ENCODE data around the gene TANC1. TPM values are rescaled to one million over a fixed set of nuclear protein-coding genes. Genes with fewer than 3 reads are reported as not detected.

TANC1 gene
- total and polyA plus RNA-seq, 2 experiments from 2014 or later, result 2.8 to 9.5 TPM

DNA sequence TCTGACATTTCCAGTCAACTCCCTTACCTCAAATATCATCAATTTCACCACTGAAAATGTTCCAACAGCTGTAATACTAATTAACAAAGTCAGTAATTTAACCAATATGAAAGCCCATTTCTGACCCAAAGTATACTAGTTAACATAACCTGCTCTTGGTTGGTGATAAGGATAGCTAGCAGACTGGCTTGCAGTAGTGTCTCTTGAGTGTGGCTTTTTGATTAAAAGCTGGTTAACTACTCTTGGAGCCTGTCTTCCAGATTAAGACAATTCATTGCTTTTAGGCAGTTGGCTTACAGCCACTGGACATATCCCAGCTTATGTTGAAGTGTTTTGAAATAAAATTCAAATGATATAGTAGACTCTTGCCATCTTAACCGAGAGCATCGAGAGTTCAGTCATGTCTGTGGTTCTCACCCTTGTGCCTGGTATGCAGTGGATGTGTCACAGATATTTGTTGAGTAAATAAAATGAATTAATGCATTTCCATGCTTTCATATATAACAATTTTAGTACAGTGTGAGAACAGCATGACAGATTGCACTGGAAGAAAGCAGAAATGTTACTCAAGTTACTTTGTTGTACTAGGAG, 158.1 kb downstream of the TANC1 start:
- Histone ChIP-seq H4K20me1 (replicated peaks; ENCODE audit: insufficient read depth) (no peaks in the 10 kb centered on the region), H2AFZ (no peak overlapping the region), H3K36me3 (ENCODE audit: insufficient read depth) (no peaks in the 10 kb centered on the region), H3K27me3 (ENCODE audit: insufficient read depth) (no peaks in the 10 kb centered on the region), H3K4me3 (no peak overlapping the region), H3K4me2 (no peak overlapping the region), H3K9me2 (ENCODE audit: insufficient read depth) (no peaks in the 10 kb centered on the region), H3K79me2 (replicated peaks; ENCODE audit: insufficient read depth) (no peaks in the 10 kb centered on the region), H3K4me1 (ENCODE audit: insufficient read depth) (peaks cover 1% of the 10 kb centered on the region; the same call in 1 of the 2 replicates), H3F3A (replicated peaks; ENCODE audit: low read depth) (no peaks in the 10 kb centered on the region), H3K27ac (ENCODE audit: low read depth) (no peak overlapping the region)
- H3K4me1 Mint-ChIP-seq, result peaks cover 21% of the 10 kb centered on the region
- DNase-seq (ENCODE audit: low spot score) (no peak), ATAC-seq (no peak)
- TF ChIP-seq JUNB (IDR thresholded peaks at IDR 0.05; ENCODE audit: unreplicated experiment) (no peak), POLR2AphosphoS5 (IDR thresholded peaks at IDR 0.05; ENCODE audit: low read depth) (no peak), ZNF331 (CRISPR knock-in tag; IDR thresholded peaks at IDR 0.05; ENCODE audit: low read depth) (no peak), REST (IDR thresholded peaks at IDR 0.05; ENCODE audit: unreplicated experiment) (no peak), ZNF114 (CRISPR knock-in tag; IDR thresholded peaks at IDR 0.05) (no peak), EZH2 (IDR thresholded peaks at IDR 0.05; ENCODE audit: low read depth, unreplicated experiment) (no peak), CREB1 (CRISPR knock-in tag; IDR thresholded peaks at IDR 0.05; ENCODE audit: low read depth) (no peak), STAT1 (IDR thresholded peaks at IDR 0.05; ENCODE audit: unreplicated experiment) (no peak)
- H3K4me3 Mint-ChIP-seq, result no peak overlapping the region
- no peaks in the 10 kb centered on the region for H3K36me3 Mint-ChIP-seq (ENCODE audit: low read depth)
- H3K27ac Mint-ChIP-seq, result no peak overlapping the region
- H3K27me3 Mint-ChIP-seq (ENCODE audit: insufficient read depth, low read depth, poor library complexity), result peaks cover 10% of the 10 kb centered on the region
- H3K9me3 Mint-ChIP-seq, result no peaks in the 10 kb centered on the region

GRCh38 chr2:159128191-159128590, 159.8 kb downstream of the TANC1 start:
- Histone ChIP-seq H3K36me3 (ENCODE audit: insufficient read depth) (no peaks in the 10 kb centered on the region), H3K27ac (ENCODE audit: low read depth) (no peak overlapping the region), H3F3A (replicated peaks; ENCODE audit: low read depth) (no peaks in the 10 kb centered on the region), H3K79me2 (replicated peaks; ENCODE audit: insufficient read depth) (no peaks in the 10 kb centered on the region), H3K4me3 (no peak overlapping the region), H3K4me2 (no peak overlapping the region), H3K27me3 (ENCODE audit: insufficient read depth) (no peaks in the 10 kb centered on the region), H2AFZ (no peak overlapping the region), H3K4me1 (ENCODE audit: insufficient read depth) (peaks cover 5% of the 10 kb centered on the region; the same call in 1 of the 2 replicates), H4K20me1 (replicated peaks; ENCODE audit: insufficient read depth) (no peaks in the 10 kb centered on the region), H3K9me2 (ENCODE audit: insufficient read depth) (no peaks in the 10 kb centered on the region)
- peaks cover 26% of the 10 kb centered on the region for H3K4me1 Mint-ChIP-seq
- no peaks in the 10 kb centered on the region for H3K36me3 Mint-ChIP-seq (ENCODE audit: low read depth)
- H3K9me3 Mint-ChIP-seq, result no peaks in the 10 kb centered on the region
- H3K27ac Mint-ChIP-seq, result no peak overlapping the region
- no peak overlapping the region for H3K4me3 Mint-ChIP-seq
- no peak for DNase-seq (ENCODE audit: low spot score)
- no peak for ATAC-seq
- peaks cover 7% of the 10 kb centered on the region for H3K27me3 Mint-ChIP-seq (ENCODE audit: insufficient read depth, low read depth, poor library complexity)
- TF ChIP-seq EZH2 (IDR thresholded peaks at IDR 0.05; ENCODE audit: low read depth, unreplicated experiment) (no peak), STAT1 (IDR thresholded peaks at IDR 0.05; ENCODE audit: unreplicated experiment) (no peak), JUNB (IDR thresholded peaks at IDR 0.05; ENCODE audit: unreplicated experiment) (no peak), POLR2AphosphoS5 (IDR thresholded peaks at IDR 0.05; ENCODE audit: low read depth) (no peak), NANOG (IDR thresholded peaks at IDR 0.05; ENCODE audit: borderline replicate concordance) (no peak), ZNF114 (CRISPR knock-in tag; IDR thresholded peaks at IDR 0.05) (no peak), CREB1 (CRISPR knock-in tag; IDR thresholded peaks at IDR 0.05; ENCODE audit: low read depth) (no peak), EZH2phosphoT487 (IDR thresholded peaks at IDR 0.05; ENCODE audit: unreplicated experiment) (no peak), ZNF331 (CRISPR knock-in tag; IDR thresholded peaks at IDR 0.05; ENCODE audit: low read depth) (no peak), REST (IDR thresholded peaks at IDR 0.05; ENCODE audit: unreplicated experiment) (no peak)
- TF ChIP-seq, protein P1, sequence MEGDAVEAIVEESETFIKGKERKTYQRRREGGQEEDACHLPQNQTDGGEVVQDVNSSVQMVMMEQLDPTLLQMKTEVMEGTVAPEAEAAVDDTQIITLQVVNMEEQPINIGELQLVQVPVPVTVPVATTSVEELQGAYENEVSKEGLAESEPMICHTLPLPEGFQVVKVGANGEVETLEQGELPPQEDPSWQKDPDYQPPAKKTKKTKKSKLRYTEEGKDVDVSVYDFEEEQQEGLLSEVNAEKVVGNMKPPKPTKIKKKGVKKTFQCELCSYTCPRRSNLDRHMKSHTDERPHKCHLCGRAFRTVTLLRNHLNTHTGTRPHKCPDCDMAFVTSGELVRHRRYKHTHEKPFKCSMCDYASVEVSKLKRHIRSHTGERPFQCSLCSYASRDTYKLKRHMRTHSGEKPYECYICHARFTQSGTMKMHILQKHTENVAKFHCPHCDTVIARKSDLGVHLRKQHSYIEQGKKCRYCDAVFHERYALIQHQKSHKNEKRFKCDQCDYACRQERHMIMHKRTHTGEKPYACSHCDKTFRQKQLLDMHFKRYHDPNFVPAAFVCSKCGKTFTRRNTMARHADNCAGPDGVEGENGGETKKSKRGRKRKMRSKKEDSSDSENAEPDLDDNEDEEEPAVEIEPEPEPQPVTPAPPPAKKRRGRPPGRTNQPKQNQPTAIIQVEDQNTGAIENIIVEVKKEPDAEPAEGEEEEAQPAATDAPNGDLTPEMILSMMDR (conservative IDR thresholded peaks at IDR 0.05; ENCODE audit: low read depth in 2 of 2), result no peak
